NCI-H345 treated with DMSO at 0.1 percent for 48 hours (cell line): ENCODE data around the gene MRPL24.
"Not testable (repeated sequence)": the region's sequence is repeated elsewhere in the genome, so short reads cannot be mapped to it uniquely, and the experiment has no call there.

Experiments
- DNase-seq: peaks from one replicate; lab custom pipeline; 2025; ENCODE audit not compliant: unreplicated experiment; lab: John Stamatoyannopoulos, UW

The MRPL24 gene

GRCh38 chr1:156740741-156741480, at the start of gene MRPL24:
TSS of gene MRPL24 (minus strand) at chr1:156741088. CDS start at chr1:156738704, 2,384 bp downstream.
- peak; percentile 99 for DNase-seq

GRCh38 chr1:156789621-156790318, 48.9 kb upstream of the MRPL24 start:
- DNase-seq, result no peak

DNA sequence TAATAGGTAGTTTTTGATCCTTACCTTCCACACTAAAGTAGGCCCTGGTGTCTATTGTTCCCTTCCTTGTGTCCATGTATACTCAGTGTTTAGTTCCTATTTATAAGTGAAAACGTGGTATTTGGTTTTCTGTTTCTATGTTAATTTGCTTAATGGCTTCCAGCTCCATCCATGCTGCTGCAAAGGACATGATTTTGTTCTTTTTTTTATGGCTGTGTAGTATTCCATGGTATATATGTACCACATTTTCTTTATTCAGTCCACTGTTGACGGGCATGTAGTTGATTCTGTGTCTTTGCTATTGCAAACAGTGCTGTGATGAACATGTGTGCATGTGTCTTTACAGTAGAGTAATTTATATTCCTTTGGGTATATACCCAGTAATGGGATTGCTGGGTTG, 47.2 kb upstream of the MRPL24 start:
- DNase-seq, result no peak

- DNase-seq, result no peak
These were observed 45.8 kb upstream of the MRPL24 start for GRCh38 chr1:156786640-156787039.

GRCh38 chr1:156785458-156785857, 44.6 kb upstream of the MRPL24 start:
- no peak for DNase-seq

DNA sequence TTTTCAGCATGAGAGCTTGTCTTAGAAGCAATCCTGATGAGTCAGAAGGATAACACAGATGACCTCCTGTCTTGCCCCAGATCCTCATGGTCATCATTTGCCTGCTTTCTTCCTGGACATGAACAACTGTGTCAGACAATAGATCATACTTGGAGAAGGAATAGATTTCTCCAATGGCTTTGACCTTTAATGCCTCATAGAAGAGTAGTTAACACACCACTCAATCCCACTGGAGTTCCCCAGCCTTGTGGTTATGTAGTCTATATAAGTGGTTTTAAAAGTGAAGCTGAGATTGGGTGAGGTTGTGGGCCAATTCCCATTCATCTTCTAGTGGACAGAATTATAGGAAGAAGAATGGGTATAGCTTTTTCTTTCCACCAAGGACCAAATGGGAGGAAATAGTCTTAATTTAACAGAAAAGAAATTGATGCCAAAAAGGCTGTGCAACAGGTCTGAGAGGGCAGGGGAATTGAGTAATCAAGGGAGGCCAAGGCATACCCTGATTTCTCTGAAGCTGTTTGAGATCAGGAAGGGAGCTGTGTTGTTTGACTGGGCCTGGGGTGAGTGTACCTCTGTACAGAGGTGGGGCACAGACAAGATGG, 40.8 kb upstream of the MRPL24 start:
- no peak for DNase-seq

GRCh38 chr1:156777573-156777972, 36.7 kb upstream of the MRPL24 start:
- DNase-seq, result no peak

GRCh38 chr1:156776942-156777341, 36.1 kb upstream of the MRPL24 start:
- DNase-seq, result no peak

- no peak for DNase-seq
These were observed 34.9 kb upstream of the MRPL24 start for GRCh38 chr1:156775799-156776198.

GRCh38 chr1:156773607-156774006, 32.7 kb upstream of the MRPL24 start:
- DNase-seq, result no peak

GRCh38 chr1:156772728-156773497, 32.0 kb upstream of the MRPL24 start:
- DNase-seq, result no peak

DNA sequence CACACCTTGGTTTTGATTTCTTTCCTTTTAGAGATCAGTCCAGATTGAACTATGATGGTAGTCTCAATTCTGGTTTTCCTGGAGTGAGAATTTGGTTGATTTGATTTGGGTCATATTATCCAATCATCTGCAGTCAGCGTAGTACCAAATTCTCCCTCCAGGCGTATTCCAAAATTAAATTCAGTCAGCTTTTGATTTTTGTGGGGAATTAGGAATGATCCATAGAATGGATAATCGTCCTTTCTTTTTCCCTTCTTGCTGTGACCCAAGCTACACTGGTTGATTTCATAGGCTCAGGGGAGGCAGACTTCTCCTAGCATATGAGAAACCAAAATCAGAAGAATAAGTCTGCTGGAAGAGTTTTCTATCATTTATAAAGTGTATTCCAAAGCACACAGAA, 31.3 kb upstream of the MRPL24 start:
- DNase-seq, result no peak

DNA sequence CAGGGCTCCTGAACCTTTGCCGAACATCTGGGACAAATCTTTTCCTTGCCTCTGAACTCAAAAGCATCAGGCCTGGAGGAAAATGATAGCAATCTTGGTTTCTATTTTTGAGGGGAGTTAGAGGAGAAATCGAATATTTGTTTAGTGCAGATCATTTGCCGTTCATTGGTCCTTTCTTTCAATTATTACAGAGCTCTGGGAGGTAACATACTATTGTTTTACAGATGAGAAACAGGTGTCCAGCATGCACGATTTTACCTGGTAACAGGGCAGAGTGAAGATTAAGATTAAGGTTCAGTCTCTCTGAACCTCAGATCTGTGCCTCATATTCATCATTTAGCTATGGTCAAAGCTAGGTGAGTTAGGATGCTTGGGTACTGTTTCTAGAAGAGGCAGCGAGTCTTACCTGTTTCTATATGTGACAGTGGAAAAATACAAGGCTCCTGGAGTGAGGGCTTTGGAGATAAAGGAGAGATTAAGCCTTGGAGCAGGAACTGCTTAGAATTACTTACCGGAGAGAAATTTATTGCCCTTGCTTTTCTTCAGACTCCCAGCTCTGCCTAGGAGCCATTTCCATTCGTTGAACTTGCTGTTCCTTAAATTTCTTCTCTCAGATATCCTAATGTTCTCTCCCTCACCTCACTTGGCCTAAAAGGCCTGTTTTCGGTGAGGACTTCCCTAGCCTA, 27.9 kb upstream of the MRPL24 start:
- no peak for DNase-seq

DNA sequence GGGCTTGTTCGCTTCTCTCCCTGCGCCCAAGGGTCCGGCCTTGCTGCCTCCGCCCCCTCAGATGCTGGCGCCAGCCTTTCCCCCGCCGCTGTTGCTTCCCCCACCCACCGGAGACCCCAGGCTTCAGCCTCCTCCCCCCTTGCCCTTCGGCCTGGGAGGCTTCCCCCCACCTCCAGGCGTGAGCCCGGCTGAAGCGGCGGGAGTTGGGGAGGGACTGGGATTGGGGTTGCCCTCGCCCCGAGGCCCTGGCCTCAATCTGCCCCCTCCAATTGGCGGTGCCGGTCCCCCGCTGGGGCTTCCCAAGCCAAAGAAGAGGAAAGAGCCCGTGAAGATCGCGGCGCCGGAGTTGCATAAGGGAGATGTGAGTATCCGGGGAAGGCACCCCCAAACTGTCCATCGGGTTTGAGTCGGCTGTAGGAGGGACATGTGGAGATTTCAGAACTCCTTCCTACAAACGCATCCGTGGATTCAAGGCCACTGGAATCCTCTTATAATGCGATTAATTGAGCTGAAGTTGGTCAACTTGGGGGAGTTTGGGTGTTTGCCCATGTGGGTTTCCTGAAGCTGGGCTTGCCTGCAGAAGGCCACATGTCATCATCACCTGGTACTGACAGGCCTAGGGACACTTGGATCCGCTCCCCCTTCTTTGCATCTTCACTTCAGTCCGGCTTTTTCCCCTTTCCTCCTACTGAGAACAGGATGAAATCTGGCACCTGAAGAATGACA, 27.2 kb upstream of the MRPL24 start:
- DNase-seq, result no peak

DNA sequence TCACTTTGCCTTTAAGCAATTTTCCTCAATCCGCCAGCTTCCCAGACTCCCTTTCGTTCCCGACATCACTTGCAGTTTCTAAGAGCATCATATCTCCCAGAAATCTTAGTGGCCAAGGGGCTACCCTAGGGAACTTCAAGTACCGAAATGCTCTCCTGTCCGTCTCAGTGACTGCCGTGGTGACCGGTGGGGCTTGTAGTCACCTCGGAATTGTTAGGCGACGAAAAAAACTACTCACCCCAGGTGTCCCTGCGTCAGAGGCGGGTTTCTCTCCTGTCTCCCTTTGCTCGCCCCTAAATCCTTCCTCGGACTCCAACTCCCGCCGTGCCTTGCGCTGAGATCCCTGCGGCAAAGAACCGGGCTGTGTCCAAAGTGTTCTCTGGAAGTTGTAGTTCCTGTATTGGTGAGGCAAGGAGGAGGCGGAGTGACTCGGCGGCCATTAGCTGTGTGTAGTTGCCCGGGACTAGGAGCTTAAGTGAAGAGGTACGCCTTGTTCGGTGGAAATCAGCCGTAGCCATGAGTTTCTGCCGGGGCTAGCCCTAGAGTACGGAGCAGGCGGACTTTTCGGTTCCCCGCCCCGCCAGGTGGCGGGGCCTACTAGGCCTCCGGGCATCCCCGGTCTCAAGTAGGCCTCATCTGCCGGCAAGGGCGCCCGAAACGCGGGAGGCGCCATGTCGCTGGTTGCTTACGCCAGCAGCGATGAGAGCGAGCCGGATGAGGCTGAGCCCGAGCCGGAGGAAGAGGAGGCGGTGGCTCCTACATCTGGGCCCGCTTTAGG, 26.4 kb upstream of the MRPL24 start, which contains the start of gene PRCC:
TSS of gene PRCC (plus strand) at position 435 of the 778 bp plus-strand sequence. CDS start at position 672, 237 bp downstream.
- peak; percentile 99 for DNase-seq

- DNase-seq, result no peak
These were observed 25.6 kb upstream of the MRPL24 start for GRCh38 chr1:156766298-156767100.

- no peak for DNase-seq
These were observed 24.8 kb upstream of the MRPL24 start for GRCh38 chr1:156765666-156766065.

DNA sequence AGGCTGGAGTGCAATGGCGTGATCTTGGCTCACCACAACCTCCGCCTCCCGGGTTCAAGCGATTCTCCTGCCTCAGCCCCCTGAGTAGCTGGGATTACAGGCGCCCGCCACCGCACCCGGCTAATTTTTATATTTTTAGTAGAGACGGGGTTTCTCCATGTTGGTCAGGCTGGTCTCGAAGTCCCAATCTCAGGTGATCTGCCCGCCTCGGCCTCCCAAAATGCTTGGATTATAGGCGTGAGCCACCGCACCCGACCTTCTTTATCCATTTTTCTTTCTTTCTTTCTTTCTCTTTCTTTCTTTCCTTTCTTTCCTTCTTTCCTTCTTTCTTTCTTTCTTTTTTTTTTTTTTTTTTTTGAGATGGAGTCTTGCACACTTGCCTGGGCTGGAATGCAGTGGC, 24.2 kb upstream of the MRPL24 start:
- not testable (repeated sequence) for DNase-seq

GRCh38 chr1:156760796-156761104, 19.9 kb upstream of the MRPL24 start:
- no peak for DNase-seq
